ENCODE data around the gene TRPV3. TPM values are rescaled to one million over a fixed set of nuclear protein-coding genes. Genes with fewer than 3 reads are reported as not detected.

Gene TRPV3
- total and polyA plus RNA-seq, 2 experiments from 2014 or later, result 0.15 to 0.69 TPM

GRCh38 chr17:3527896-3528295 lies 29.7 kb downstream of the TRPV3 start:
- peaks cover 9% of the 10 kb centered on the region; the same call in 2 of the 3 replicates for H3K4me1 Mint-ChIP-seq

More at GRCh38 chr17:3527896-3528295, 29.7 kb downstream of the TRPV3 start:
- Mint-ChIP-seq H3K9me3 (no peaks in the 10 kb centered on the region; the same call in 2 of the 3 replicates), H3K36me3 (ENCODE audit: low read depth) (no peaks in the 10 kb centered on the region; the same call in 2 of the 3 replicates), H3K27ac (no peak overlapping the region), H3K27me3 (ENCODE audit: insufficient read depth, low read depth, poor library complexity) (peaks cover 3% of the 10 kb centered on the region), H3K4me3 (no peak overlapping the region)
- Histone ChIP-seq H3K9me2 (ENCODE audit: insufficient read depth) (no peaks in the 10 kb centered on the region), H3K4me2 (no peak overlapping the region), H3F3A (replicated peaks; ENCODE audit: low read depth) (no peaks in the 10 kb centered on the region), H3K27ac (ENCODE audit: low read depth) (no peak overlapping the region), H3K36me3 (ENCODE audit: insufficient read depth) (no peaks in the 10 kb centered on the region), H3K79me2 (replicated peaks; ENCODE audit: insufficient read depth) (no peaks in the 10 kb centered on the region), H3K4me1 (ENCODE audit: insufficient read depth) (no peaks in the 10 kb centered on the region), H3K27me3 (ENCODE audit: insufficient read depth) (no peaks in the 10 kb centered on the region), H3K4me3 (no peak overlapping the region), H4K20me1 (replicated peaks; ENCODE audit: insufficient read depth) (no peaks in the 10 kb centered on the region), H2AFZ (no peak overlapping the region)
- no peak for ATAC-seq
- TF ChIP-seq EZH2phosphoT487 (IDR thresholded peaks at IDR 0.05; ENCODE audit: unreplicated experiment) (no peak), NANOG (IDR thresholded peaks at IDR 0.05; ENCODE audit: borderline replicate concordance) (no peak), CTCF (conservative IDR thresholded peaks at IDR 0.05; ENCODE audit: low read depth in 2 of 2) (no peak), CREB1 (CRISPR knock-in tag; IDR thresholded peaks at IDR 0.05; ENCODE audit: low read depth) (no peak), ZNF114 (CRISPR knock-in tag; IDR thresholded peaks at IDR 0.05) (no peak), JUNB (IDR thresholded peaks at IDR 0.05; ENCODE audit: unreplicated experiment) (no peak), STAT1 (IDR thresholded peaks at IDR 0.05; ENCODE audit: unreplicated experiment) (no peak), EZH2 (IDR thresholded peaks at IDR 0.05; ENCODE audit: low read depth, unreplicated experiment) (no peak), ZNF331 (CRISPR knock-in tag; IDR thresholded peaks at IDR 0.05; ENCODE audit: low read depth) (no peak), REST (IDR thresholded peaks at IDR 0.05; ENCODE audit: unreplicated experiment) (no peak), POLR2AphosphoS5 (IDR thresholded peaks at IDR 0.05; ENCODE audit: low read depth) (no peak), ZNF462 (CRISPR knock-in tag; IDR thresholded peaks at IDR 0.05) (no peak), ETS1 (IDR thresholded peaks at IDR 0.05) (no peak)
- no peak for DNase-seq (ENCODE audit: low spot score)
